H1 (cell line): ENCODE measurements around the gene NEURL4. TPM values are rescaled to one million over a fixed set of nuclear protein-coding genes. Genes with fewer than 3 reads are reported as not detected.

Experiments used
- CTCF ChIA-PET: fragments of 300-600 bp; sonication (Branson Sonifier 250); formaldehyde crosslinking; loops from one replicate; lab custom pipeline; 2021; ENCODE audit not compliant: partially characterized antibody; lab: Charles Lee
- POLR2A ChIA-PET: fragments of 300-600 bp; sonication (Branson Sonifier 250); formaldehyde crosslinking; loops from one replicate; lab custom pipeline; 2021; ENCODE audit warnings: inconsistent platforms; ENCODE audit not compliant: partially characterized antibody; lab: Charles Lee
- DNase-seq, 2 experiments: peaks; one replicate each; pipeline versions ENCODE4 v3.0.0 to v3.0.0-alpha.2; 2010 to 2022; ENCODE audit warnings: low spot score in 2 of 2, low read depth in 1 of 2, mixed read lengths in 1 of 2
- FAIRE-seq: peaks from 2 replicates; lab custom pipeline; 2011; peaks lifted over from hg19 to GRCh38; lab: Jason Lieb, UNC
- H2AFZ ChIP-seq: 2 replicates; pipeline ENCODE4 v1.8.1; 2012; ENCODE audit warnings: low read length, inconsistent platforms
- H2AK5ac ChIP-seq: 2 replicates; pipeline ENCODE4 v1.6.1; 2013; ENCODE audit warnings: low read depth, low read length
- H2BK120ac ChIP-seq: replicated peaks from 2 replicates; pipeline ENCODE3; 2013; ENCODE audit warnings: low read depth, low read length, inconsistent platforms
- H2BK12ac ChIP-seq: 2 replicates; pipeline ENCODE4 v1.6.1; 2013; ENCODE audit warnings: low read depth, low read length
- H2BK15ac ChIP-seq: 2 replicates; pipeline ENCODE4 v1.6.1; 2013; ENCODE audit warnings: low read length
- H2BK20ac ChIP-seq: 2 replicates; pipeline ENCODE4 v1.6.1; 2013; ENCODE audit warnings: low read length
- H2BK5ac ChIP-seq: 2 replicates; pipeline ENCODE4 v1.6.1; 2013; ENCODE audit warnings: low read depth, low read length
- H3K14ac ChIP-seq: 2 replicates; pipeline ENCODE4 v1.6.1; 2013; ENCODE audit warnings: inconsistent platforms; ENCODE audit not compliant: insufficient read length
- H3K18ac ChIP-seq: 2 replicates; pipeline ENCODE4 v1.6.1; 2013; ENCODE audit warnings: low read length; ENCODE audit errors: extremely low read depth
- H3K23ac ChIP-seq: 2 replicates; pipeline ENCODE4 v1.6.1; 2013; ENCODE audit warnings: inconsistent platforms; ENCODE audit not compliant: insufficient read length
- H3K23me2 ChIP-seq: 2 replicates; pipeline ENCODE4 v1.6.1; 2013; ENCODE audit warnings: low read depth, low read length
- H3K27ac ChIP-seq: 2 replicates; pipeline ENCODE4 v1.6.1; 2011; ENCODE audit warnings: low read depth, low read length, inconsistent platforms
- H3K27me3 ChIP-seq, 4 experiments: replicated peaks in 1 of 4; 1 replicate in 1 of 4; 2 replicates in 3 of 4; pipeline versions ENCODE4 v1.6.1 to v1.8.1; 2011 to 2013; ENCODE audit warnings: low read length in 3 of 4, mild to moderate bottlenecking in 3 of 4, inconsistent platforms in 2 of 4, mixed read lengths in 2 of 4, moderate library complexity in 1 of 4; ENCODE audit not compliant: control insufficient read depth in 3 of 4, insufficient read depth in 3 of 4; ENCODE audit errors: extremely low read depth in 1 of 4
- H3K36me3 ChIP-seq, 4 experiments: 2 replicates each; pipeline versions ENCODE4 v1.6.1 to v1.8.1; 2011 to 2013; ENCODE audit warnings: mild to moderate bottlenecking in 4 of 4, low read length in 3 of 4, moderate library complexity in 2 of 4, control low read depth in 1 of 4, inconsistent platforms in 1 of 4; ENCODE audit not compliant: insufficient read depth in 4 of 4, control insufficient read depth in 2 of 4
- H3K4ac ChIP-seq: replicated peaks from 2 replicates; pipeline ENCODE3; 2013; ENCODE audit warnings: low read length, low read depth, mixed read lengths, inconsistent platforms; ENCODE audit not compliant: insufficient read length
- H3K4me1 ChIP-seq, 4 experiments: replicated peaks in 1 of 4; 1 replicate in 1 of 4; 2 replicates in 3 of 4; pipeline versions ENCODE4 v1.6.1 to v1.8.1; 2011 to 2013; ENCODE audit warnings: low read length in 3 of 4, inconsistent platforms in 2 of 4, mixed read lengths in 1 of 4; ENCODE audit not compliant: insufficient read depth in 4 of 4, control insufficient read depth in 3 of 4
- H3K4me2 ChIP-seq, 2 experiments: 2 replicates each; pipeline versions ENCODE4 v1.6.1 to v1.8.1; 2011 to 2013; ENCODE audit warnings: low read depth in 2 of 2, low read length in 2 of 2, control low read depth in 1 of 2, inconsistent platforms in 1 of 2, mild to moderate bottlenecking in 1 of 2; ENCODE audit not compliant: insufficient read depth in 1 of 2
- H3K4me3 ChIP-seq, 4 experiments: fragments of 200-600, 300-600 bp in 1 of 4; sonication (generic), shearing (Covaris generic), sonication (Bioruptor Twin) in 1 of 4; 2 replicates each; pipeline versions ENCODE4 v1.5.1 to v1.8.1; 2011 to 2016; ENCODE audit warnings: low read length in 4 of 4, low read depth in 3 of 4, control low read depth in 2 of 4, inconsistent platforms in 2 of 4, mild to moderate bottlenecking in 2 of 4, mixed read lengths in 1 of 4, moderate library complexity in 1 of 4; ENCODE audit not compliant: insufficient read depth in 2 of 4; ENCODE audit errors: extremely low read depth in 1 of 4
- H3K56ac ChIP-seq: replicated peaks from 2 replicates; pipeline ENCODE3; 2013; ENCODE audit warnings: low read depth, mild to moderate bottlenecking, mixed read lengths, low read length, inconsistent platforms; ENCODE audit not compliant: insufficient read length
- H3K79me1 ChIP-seq: 2 replicates; pipeline ENCODE4 v1.6.1; 2013; ENCODE audit warnings: low read depth, low read length, control low read depth
- H3K79me2 ChIP-seq, 2 experiments: 2 replicates each; pipeline versions ENCODE4 v1.6.1 to v1.8.1; 2012 to 2013; ENCODE audit warnings: low read length in 2 of 2, mild to moderate bottlenecking in 2 of 2, inconsistent platforms in 1 of 2; ENCODE audit not compliant: insufficient read depth in 2 of 2, control insufficient read depth in 1 of 2
- H3K9ac ChIP-seq, 4 experiments: replicated peaks in 1 of 4; 1 replicate in 1 of 4; 2 replicates in 3 of 4; pipeline versions ENCODE4 v1.6.1 to v1.8.1; 2011 to 2013; ENCODE audit warnings: low read depth in 3 of 4, low read length in 3 of 4, control low read depth in 2 of 4, mild to moderate bottlenecking in 2 of 4, moderate library complexity in 2 of 4, inconsistent platforms in 1 of 4; ENCODE audit errors: extremely low read depth in 1 of 4
- H3K9me3 ChIP-seq, 2 experiments: 2 replicates each; pipeline versions ENCODE4 v1.6.1 to v1.8.1; 2012 to 2013; ENCODE audit warnings: mild to moderate bottlenecking in 2 of 2, moderate library complexity in 2 of 2, control low read depth in 1 of 2, inconsistent platforms in 1 of 2, low read depth in 1 of 2, low read length in 1 of 2, mixed read lengths in 1 of 2; ENCODE audit not compliant: insufficient read depth in 2 of 2
- H4K20me1 ChIP-seq, 2 experiments: replicated peaks in 1 of 2; 2 replicates each; pipeline versions ENCODE3 to v1.8.1; 2011 to 2013; ENCODE audit warnings: inconsistent platforms in 2 of 2, low read length in 2 of 2, mild to moderate bottlenecking in 1 of 2; ENCODE audit not compliant: insufficient read depth in 2 of 2, control insufficient read depth in 1 of 2
- H4K5ac ChIP-seq: 2 replicates; pipeline ENCODE4 v1.6.1; 2013; ENCODE audit warnings: low read length, low read depth, mixed read lengths, inconsistent platforms; ENCODE audit not compliant: insufficient read length
- H4K8ac ChIP-seq: 2 replicates; pipeline ENCODE4 v1.8.0; 2013; ENCODE audit warnings: mild to moderate bottlenecking, moderate library complexity, low read length, inconsistent platforms; ENCODE audit not compliant: insufficient read depth; ENCODE audit errors: extremely low read depth
- H4K91ac ChIP-seq: replicated peaks from 2 replicates; pipeline ENCODE3; 2013; ENCODE audit warnings: low read length, mixed read lengths, inconsistent platforms; ENCODE audit not compliant: insufficient read length
- BCL11A ChIP-seq, 2 experiments: IDR thresholded peaks; one replicate each; pipeline ENCODE4 v1.6.1; 2011; ENCODE audit warnings: low read depth in 2 of 2, low read length in 2 of 2, mild to moderate bottlenecking in 2 of 2
- BRCA1 ChIP-seq: IDR thresholded peaks from 2 replicates; pipeline ENCODE4 v1.6.1; 2012; ENCODE audit warnings: low read depth, low read length, improper control_type of control experiment
- SP1 ChIP-seq: IDR thresholded peaks from 2 replicates; pipeline ENCODE4 v1.6.1; 2011; ENCODE audit warnings: low read depth, low read length
- TAF1 ChIP-seq: IDR thresholded peaks from 2 replicates; pipeline ENCODE4 v1.6.1; 2011; ENCODE audit warnings: mild to moderate bottlenecking, low read depth, low read length
- TCF12 ChIP-seq: IDR thresholded peaks from 2 replicates; pipeline ENCODE4 v1.6.1; 2011; ENCODE audit warnings: low read depth, mild to moderate bottlenecking, low read length
- WGBS, 2 experiments: shearing (Covaris generic) in 1 of 2; methylation state at CpG; one replicate each; pipeline versions ENCODE4 v1.1.6 to v1.1.7; 2013 to 2015; ENCODE audit warnings: low lambda C conversion rate in 2 of 2, mixed read lengths in 2 of 2, inconsistent platforms in 1 of 2, low coverage in 1 of 2, missing lambda C conversion rate in 1 of 2; ENCODE audit not compliant: insufficient replicate concordance in 2 of 2, insufficient coverage in 1 of 2, insufficient read length in 1 of 2; ENCODE audit errors: extremely low coverage in 1 of 2, missing lambda C conversion rate in 1 of 2; 5-methylcytosine and 5-hydroxymethylcytosine counted together
- polyA plus RNA-seq, 7 experiments: library from polyadenylated mRNA; depleted of rRNA in 3 of 7; stranded (reverse) in 5 of 7; unstranded in 2 of 7; fragments of >200 nt in 5 of 7; fragments of 200-250 nt in 2 of 7; gene quantifications; 1 replicate in 5 of 7; 2 replicates in 1 of 7; 4 replicates in 1 of 7; pipeline versions ENCODE4 v1.2.1 to v1.2.3, GENCODE V29; 2011 to 2013; ENCODE audit warnings: missing spikeins in 2 of 7, mixed read lengths in 2 of 7
- total RNA-seq: library from RNA; stranded (reverse); fragmentation: NEBNext Ultra II Directional; extraction: Animal tissue kit (Norgen Biotek cat#: 25700); gene quantifications from 2 replicates; pipeline ENCODE4 v1.2.1, GENCODE V29; 2021

NEURL4 gene
- total and polyA plus RNA-seq, 2 of the 8 experiments (the other 6 are each of a cell fraction or from before 2014, with no cell fraction given), result 29.6 to 46.8 TPM

DNA sequence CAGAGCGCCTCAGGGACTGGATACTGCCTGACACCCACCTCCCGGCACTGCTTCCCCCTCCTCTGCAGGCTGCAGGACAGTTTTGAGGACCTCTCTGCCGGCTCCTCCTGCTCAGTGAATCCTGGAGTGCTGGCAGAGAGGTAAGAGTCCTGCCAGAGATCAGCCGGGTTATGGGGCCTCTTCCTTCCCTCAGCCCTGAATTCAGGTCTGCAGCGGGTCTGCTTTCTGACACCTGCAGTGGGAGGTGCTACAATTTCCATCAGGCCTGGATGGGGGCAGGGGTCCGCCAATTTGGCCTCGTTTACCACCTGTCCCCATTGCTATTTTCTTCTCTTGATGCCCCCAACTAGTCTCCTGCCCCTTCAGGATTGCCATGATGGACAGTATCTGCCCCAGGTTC, 3.0 kb upstream of the NEURL4 start:
- no peak for FAIRE-seq
- Histone ChIP-seq H4K5ac (no peak overlapping the region), H3K23me2 (peaks cover 8% of the 10 kb centered on the region), H2AFZ (no peak overlapping the region), H3K79me1 (no peaks in the 10 kb centered on the region; the same call in 1 of the 2 replicates), H2BK15ac (no peak overlapping the region), H2BK12ac (peak overlapping the region; percentile 71; the same call in 1 of the 2 replicates), H3K27ac (no peak overlapping the region), H2BK20ac (no peak overlapping the region), H3K9ac (peak overlapping the region in 1 of 4 experiments; percentile 36; a peak in 2 of 7 replicates), H3K36me3 (no peaks in the 10 kb centered on the region), H2BK5ac (no peak overlapping the region; the same call in 1 of the 2 replicates), H2AK5ac (no peak overlapping the region), H3K4me3 (no peak overlapping the region), H3K4me2 (no peak overlapping the region), H3K4me1 (peaks cover 3 to 27% (median 16%) of the 10 kb centered on the region in 4 experiments), H2BK120ac (no peak overlapping the region), H3K14ac (no peak overlapping the region), H4K8ac (no peak overlapping the region), H4K91ac (peak overlapping the region; percentile 57), H3K18ac (no peak overlapping the region)
- 73% methylated on average over 7 of the region's 7 CpGs; no CpG with 5 or more reads in 1 of the 2 experiments for WGBS, 2 experiments
- POLR2A ChIA-PET, result interaction anchor here (1.2 to 13.4 kb wide), 4 partner anchors 15 to 257 kb away, joined by 3 to 223 read pairs (median 4); partner anchors contain the start of gene GPS2
- TF ChIP-seq BCL11A (IDR thresholded peaks at IDR 0.05; ENCODE audit: low read depth in 2 of 2, low read length in 2 of 2), result no peak
- no peak for TF ChIP-seq TCF12
- TF ChIP-seq TAF1, result no peak
- TF ChIP-seq BRCA1, result no peak
- no peak for TF ChIP-seq SP1
- TF ChIP-seq, all 59 proteins: peak for 0
- no peaks in the 10 kb centered on the region for H4K20me1 ChIP-seq
- H3K79me2 ChIP-seq, result peaks cover 0 to 12% of the 10 kb centered on the region in 2 experiments; a peak in 2 of 4 replicates
- H3K4ac ChIP-seq, result no peak overlapping the region
- no peak overlapping the region for H3K56ac ChIP-seq
- H3K27me3 ChIP-seq, result no peaks in the 10 kb centered on the region
- H3K9me3 ChIP-seq, result no peaks in the 10 kb centered on the region
- H3K23ac ChIP-seq, result no peak overlapping the region
- CTCF ChIA-PET, result interaction anchor here (0.8 to 9.3 kb wide), 3 partner anchors 13 to 200 kb away, joined by 3 to 167 read pairs (median 82); no protein-coding TSS in a partner anchor
- no peak for DNase-seq
